Tibial artery (tissue), 4 donors: ENCODE data around the gene ARMH2.
"Not testable (repeated sequence)": the region's sequence is repeated elsewhere in the genome, so short reads cannot be mapped to it uniquely, and the experiment has no call there.

Experiments
- DNase-seq, 2 donors: peaks; one replicate each; pipeline ENCODE4 v3.0.0-alpha.2; 2019
- H3K27ac ChIP-seq, 2 donors: fragments of 200-600 bp; sonication (generic) in 1 of 2; 1 replicate in 1 of 2; 2 replicates in 1 of 2; pipeline ENCODE4 v1.5.1; 2018 to 2019; ENCODE audit warnings: mild to moderate bottlenecking in 1 of 2
- H3K27me3 ChIP-seq, 2 donors: fragments of 200-600 bp; sonication (generic) in 1 of 2; one replicate each; pipeline versions ENCODE4 v1.5.1 to v1.6.0; 2016 to 2019
- H3K36me3 ChIP-seq, 3 donors: fragments of 200-600 bp; sonication (generic) in 2 of 3; one replicate each; pipeline ENCODE4 v1.5.1; 2016 to 2019; ENCODE audit warnings: mild to moderate bottlenecking in 2 of 3
- H3K4me1 ChIP-seq, 4 donors: fragments of 200-600 bp; sonication (generic) in 2 of 4; 1 replicate in 3 of 4; 2 replicates in 1 of 4; pipeline ENCODE4 v1.5.1; 2016 to 2019
- H3K4me3 ChIP-seq, 2 donors: fragments of 200-600 bp; sonication (generic) in 1 of 2; 1 replicate in 1 of 2; 2 replicates in 1 of 2; pipeline ENCODE4 v1.5.1; 2018 to 2019; ENCODE audit warnings: mild to moderate bottlenecking in 2 of 2
- H3K9me3 ChIP-seq, 3 donors: fragments of 200-600 bp; sonication (generic) in 1 of 3; one replicate each; pipeline ENCODE4 v1.5.1; 2016 to 2019
- intact Hi-C: fragments of 100-400 bp; cut with DNase I; formaldehyde crosslinking; loops from one replicate; pipeline ENCODE4 v1.15.0; 2023; ENCODE audit warnings: low total_unique reads
- TF ChIP-seq, protein P1 (sequence below), 2 experiments: fragments of 200-600 bp in 1 of 2; fragments of 450-650 bp in 1 of 2; IDR thresholded peaks; one replicate each; pipeline ENCODE4 v1.5.1; 2017 to 2019; ENCODE audit warnings: antibody characterized with exemption in 2 of 2, mild to moderate bottlenecking in 1 of 2, moderate library complexity in 1 of 2

ARMH2 gene

DNA sequence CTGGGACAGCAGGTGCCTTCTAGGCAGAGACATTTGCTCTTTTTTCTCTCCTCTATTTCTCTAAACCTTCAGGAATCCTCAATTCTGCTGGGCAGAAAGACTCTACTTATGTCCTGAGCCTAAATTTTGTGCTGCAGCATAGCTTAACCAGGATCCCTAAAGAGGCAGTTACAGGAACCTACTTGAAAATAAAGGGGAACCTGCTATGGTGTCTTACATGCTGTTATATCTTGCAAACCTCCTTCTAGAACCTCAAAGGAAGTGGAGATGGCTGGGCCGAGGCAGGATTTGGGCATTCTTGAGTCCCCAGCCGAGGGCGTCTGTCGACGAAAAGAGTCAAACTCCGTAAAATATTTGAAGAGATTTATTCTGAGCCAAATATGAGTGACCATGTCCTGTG is 41.1 kb downstream of the ARMH2 start:
- intact Hi-C loops = no loop called here

DNA sequence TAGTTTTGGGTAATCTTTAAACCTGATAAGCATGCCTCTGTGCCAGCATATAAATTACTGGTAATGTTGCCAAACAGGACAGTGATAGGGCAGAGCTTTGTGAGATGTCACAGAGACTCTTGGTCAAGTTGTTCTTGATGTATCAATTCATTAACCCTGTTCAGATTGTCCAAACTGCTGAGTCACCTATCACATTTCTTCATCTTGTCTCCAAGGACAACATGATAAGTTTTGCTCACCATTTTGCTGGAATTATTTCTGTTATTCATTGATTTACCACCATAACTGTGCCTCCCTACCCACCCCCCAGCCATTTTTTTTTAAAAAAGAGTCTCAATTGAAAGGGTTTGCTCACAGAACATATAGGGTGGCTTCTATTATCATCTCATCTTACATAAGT is 43.4 kb downstream of the ARMH2 start:
- Histone ChIP-seq H3K27ac (no peak overlapping the region), H3K27me3 (no peaks in the 10 kb centered on the region), H3K4me1 (no peaks in the 10 kb centered on the region), H3K4me3 (no peak overlapping the region), H3K36me3 (no peaks in the 10 kb centered on the region), H3K9me3 (no peaks in the 10 kb centered on the region)
- TF ChIP-seq, protein P1, sequence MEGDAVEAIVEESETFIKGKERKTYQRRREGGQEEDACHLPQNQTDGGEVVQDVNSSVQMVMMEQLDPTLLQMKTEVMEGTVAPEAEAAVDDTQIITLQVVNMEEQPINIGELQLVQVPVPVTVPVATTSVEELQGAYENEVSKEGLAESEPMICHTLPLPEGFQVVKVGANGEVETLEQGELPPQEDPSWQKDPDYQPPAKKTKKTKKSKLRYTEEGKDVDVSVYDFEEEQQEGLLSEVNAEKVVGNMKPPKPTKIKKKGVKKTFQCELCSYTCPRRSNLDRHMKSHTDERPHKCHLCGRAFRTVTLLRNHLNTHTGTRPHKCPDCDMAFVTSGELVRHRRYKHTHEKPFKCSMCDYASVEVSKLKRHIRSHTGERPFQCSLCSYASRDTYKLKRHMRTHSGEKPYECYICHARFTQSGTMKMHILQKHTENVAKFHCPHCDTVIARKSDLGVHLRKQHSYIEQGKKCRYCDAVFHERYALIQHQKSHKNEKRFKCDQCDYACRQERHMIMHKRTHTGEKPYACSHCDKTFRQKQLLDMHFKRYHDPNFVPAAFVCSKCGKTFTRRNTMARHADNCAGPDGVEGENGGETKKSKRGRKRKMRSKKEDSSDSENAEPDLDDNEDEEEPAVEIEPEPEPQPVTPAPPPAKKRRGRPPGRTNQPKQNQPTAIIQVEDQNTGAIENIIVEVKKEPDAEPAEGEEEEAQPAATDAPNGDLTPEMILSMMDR (IDR thresholded peaks at IDR 0.05) = no peak
- no peak for DNase-seq
- intact Hi-C loops = no loop called here

More for the DNA sequence above, 41.1 kb downstream of the ARMH2 start:
- no peak overlapping the region for H3K27ac ChIP-seq
- no peak for DNase-seq
- H3K9me3 ChIP-seq = no peaks in the 10 kb centered on the region
- H3K4me1 ChIP-seq = no peaks in the 10 kb centered on the region
- H3K27me3 ChIP-seq = no peaks in the 10 kb centered on the region
- TF ChIP-seq, protein P1 (IDR thresholded peaks at IDR 0.05) = no peak
- no peak overlapping the region for H3K4me3 ChIP-seq
- no peaks in the 10 kb centered on the region for H3K36me3 ChIP-seq

DNA sequence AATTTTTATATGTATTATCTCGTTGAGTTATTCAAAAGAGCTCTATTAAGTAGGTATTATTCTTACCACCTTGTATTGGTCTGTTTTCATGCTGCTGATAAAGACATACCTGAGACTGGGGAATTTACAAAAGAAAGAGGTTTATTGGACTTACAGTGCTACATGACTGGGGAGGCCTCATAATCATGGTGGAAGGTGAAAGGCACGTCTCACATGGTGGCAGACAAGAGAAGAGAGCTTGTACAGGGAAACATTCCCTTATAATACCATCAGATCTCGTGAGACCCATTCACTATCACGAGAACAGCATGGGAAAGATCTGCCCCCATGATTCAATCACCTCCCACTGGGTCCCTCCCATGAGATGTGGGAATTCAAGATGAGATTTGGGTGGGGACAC is 44.3 kb downstream of the ARMH2 start:
- H3K36me3 ChIP-seq, H3K9me3 ChIP-seq, H3K27ac ChIP-seq, H3K4me1 ChIP-seq, intact Hi-C loops, DNase-seq, H3K27me3 ChIP-seq, H3K4me3 ChIP-seq: not testable (repeated sequence)

DNA sequence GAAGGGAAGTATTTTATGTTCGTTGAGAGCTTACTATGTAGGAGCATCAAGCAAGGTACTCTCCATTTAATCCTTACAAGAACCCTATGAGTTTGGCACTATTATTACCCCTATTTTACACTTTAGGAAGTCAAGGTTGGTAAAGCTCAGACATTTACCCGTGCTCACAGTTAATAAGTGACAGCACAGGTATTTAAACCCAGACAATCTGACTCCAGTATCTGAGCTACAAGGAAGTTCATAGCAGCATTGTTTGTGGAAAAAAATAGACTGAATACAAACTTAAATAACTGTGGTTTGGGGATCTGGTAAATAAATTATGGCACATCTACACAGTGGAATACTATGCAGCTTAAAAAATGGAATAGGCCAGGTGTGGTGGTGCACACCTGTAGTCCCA is 45.2 kb downstream of the ARMH2 start:
- Histone ChIP-seq H3K27ac (no peak overlapping the region), H3K4me1 (no peaks in the 10 kb centered on the region), H3K4me3 (no peak overlapping the region), H3K27me3 (no peaks in the 10 kb centered on the region), H3K36me3 (no peaks in the 10 kb centered on the region), H3K9me3 (no peaks in the 10 kb centered on the region)
- TF ChIP-seq, protein P1 (IDR thresholded peaks at IDR 0.05) = no peak
- no peak for DNase-seq
- intact Hi-C loops = loop anchor here (1.0 kb wide), 1 partner anchor 30 kb away; no protein-coding TSS in a partner anchor

DNA sequence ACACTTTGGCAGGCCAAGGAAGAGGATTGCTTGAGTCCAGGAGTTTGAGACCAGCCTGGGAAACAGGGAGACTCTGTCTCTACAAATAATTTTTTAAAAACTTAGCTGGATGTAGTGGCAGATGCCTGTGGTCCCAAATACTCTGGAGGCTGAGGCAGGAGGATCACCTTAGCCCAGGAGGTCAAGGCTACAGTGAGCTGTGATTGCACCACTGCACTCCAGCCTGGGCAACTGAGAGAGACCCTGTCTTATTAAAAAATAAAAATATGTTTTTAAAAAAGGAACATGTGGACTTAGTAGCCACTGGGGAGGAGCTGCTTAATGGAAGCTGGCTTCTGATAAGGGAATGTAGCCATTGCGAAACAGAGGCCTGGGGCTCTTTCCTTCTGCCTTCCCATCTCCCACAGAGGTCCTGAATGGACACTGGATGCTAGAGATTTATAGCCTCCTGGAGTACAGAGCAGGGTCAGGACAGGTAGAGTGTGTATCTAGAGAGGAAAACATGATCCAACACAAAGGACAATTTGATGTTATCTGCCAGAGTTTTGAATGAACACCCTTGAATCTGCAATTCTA is 45.7 kb downstream of the ARMH2 start:
- no peaks in the 10 kb centered on the region for H3K36me3 ChIP-seq
- H3K27me3 ChIP-seq = no peaks in the 10 kb centered on the region
- TF ChIP-seq, protein P1 (IDR thresholded peaks at IDR 0.05) = no peak
- no peaks in the 10 kb centered on the region for H3K4me1 ChIP-seq
- intact Hi-C loops = loop anchor here (1.0 kb wide), 1 partner anchor 30 kb away; no protein-coding TSS in a partner anchor
- H3K9me3 ChIP-seq = no peaks in the 10 kb centered on the region
- no peak overlapping the region for H3K27ac ChIP-seq
- DNase-seq = no peak
- H3K4me3 ChIP-seq = no peak overlapping the region

DNA sequence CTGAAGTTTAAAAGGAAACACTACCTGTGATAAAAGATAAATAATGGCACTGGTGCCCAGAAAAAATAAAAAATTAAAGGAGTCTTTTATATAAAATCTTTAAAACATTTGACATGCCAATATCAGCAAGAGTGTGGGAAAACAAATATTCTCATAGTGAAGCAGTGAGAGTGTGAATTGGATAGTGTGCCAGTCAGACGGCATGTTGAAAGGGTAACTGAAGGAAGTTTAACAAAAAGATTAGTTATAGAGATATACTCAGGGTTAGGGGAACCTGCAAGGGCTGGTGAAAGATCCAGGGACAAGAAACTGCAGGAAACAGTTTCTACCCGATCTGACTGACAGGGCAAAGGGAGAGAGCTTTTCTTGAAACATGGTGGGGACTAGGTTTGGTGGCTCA is 46.2 kb downstream of the ARMH2 start:
- H3K4me1 ChIP-seq = no peaks in the 10 kb centered on the region
- DNase-seq = no peak
- TF ChIP-seq, protein P1 (IDR thresholded peaks at IDR 0.05) = no peak
- H3K4me3 ChIP-seq = no peak overlapping the region
- intact Hi-C loops = no loop called here
- H3K27me3 ChIP-seq = no peaks in the 10 kb centered on the region
- no peaks in the 10 kb centered on the region for H3K9me3 ChIP-seq
- H3K36me3 ChIP-seq = no peaks in the 10 kb centered on the region
- H3K27ac ChIP-seq = no peak overlapping the region

DNA sequence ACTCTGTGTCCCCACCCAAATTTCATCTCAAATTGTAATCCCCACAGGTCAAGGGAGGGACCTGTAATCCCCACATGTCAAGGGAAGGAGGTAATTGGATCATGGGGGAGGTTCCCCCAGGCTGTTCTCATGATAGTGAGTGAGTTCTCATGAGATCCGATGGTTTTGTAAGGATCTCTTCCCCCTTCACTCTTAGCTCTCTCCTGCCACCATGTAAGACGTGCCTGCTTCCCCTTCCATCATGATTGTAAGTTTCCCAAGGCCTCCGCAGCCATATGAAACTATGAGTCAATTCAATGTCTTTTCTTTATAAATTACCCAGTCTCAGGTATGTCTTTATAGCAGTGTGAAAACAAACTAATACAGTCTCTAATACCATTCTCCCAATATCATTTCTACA is 47.8 kb downstream of the ARMH2 start:
- DNase-seq, intact Hi-C loops, H3K27me3 ChIP-seq, H3K9me3 ChIP-seq, H3K27ac ChIP-seq, H3K4me3 ChIP-seq, H3K36me3 ChIP-seq, H3K4me1 ChIP-seq: not testable (repeated sequence)
